ENCODE data around the gene RPL19.

RPL19 gene

GRCh38 chr17:39229274-39229913 is 29.3 kb downstream of the RPL19 start:
- no peaks in the 10 kb centered on the region for H3K79me2 ChIP-seq (ENCODE audit: low read length)
- TF ChIP-seq EZH2phosphoT487 (IDR thresholded peaks at IDR 0.05; ENCODE audit: low read depth) (no peak), CTCF (IDR thresholded peaks at IDR 0.05; ENCODE audit: low read depth, low read length) (no peak)
- H4K20me1 ChIP-seq (ENCODE audit: insufficient read depth, low read length): no peaks in the 10 kb centered on the region
- H2AFZ ChIP-seq (ENCODE audit: low read depth, low read length): no peak overlapping the region
- no peaks in the 10 kb centered on the region for H3K36me3 ChIP-seq (replicated peaks; ENCODE audit: low read depth, low read length)
- no peak overlapping the region for H3K9ac ChIP-seq (ENCODE audit: low read length)
- H3K27ac ChIP-seq (ENCODE audit: low read length): no peak overlapping the region
- no peak overlapping the region for H3K4me2 ChIP-seq (ENCODE audit: low read length)
- H3K4me3 ChIP-seq (ENCODE audit: low read length): no peak overlapping the region
- no peaks in the 10 kb centered on the region for H3K9me3 ChIP-seq (ENCODE audit: insufficient read depth, low read length)
- peaks cover 7% of the 10 kb centered on the region; the same call in 1 of the 2 replicates for H3K27me3 ChIP-seq (ENCODE audit: low read depth, low read length)
- H3K4me1 ChIP-seq (ENCODE audit: low read length): peaks cover 6% of the 10 kb centered on the region

- peaks cover 7% of the 10 kb centered on the region; the same call in 1 of the 2 replicates for H3K27me3 ChIP-seq (ENCODE audit: low read depth, low read length)
- no peaks in the 10 kb centered on the region for H3K36me3 ChIP-seq (replicated peaks; ENCODE audit: low read depth, low read length)
- H3K4me2 ChIP-seq (ENCODE audit: low read length): no peak overlapping the region
- H3K4me3 ChIP-seq (ENCODE audit: low read length): no peak overlapping the region
- peaks cover 6% of the 10 kb centered on the region for H3K4me1 ChIP-seq (ENCODE audit: low read length)
- no peak overlapping the region for H3K9ac ChIP-seq (ENCODE audit: low read length)
- H3K79me2 ChIP-seq (ENCODE audit: low read length): no peaks in the 10 kb centered on the region
- no peaks in the 10 kb centered on the region for H4K20me1 ChIP-seq (ENCODE audit: insufficient read depth, low read length)
- no peak overlapping the region for H2AFZ ChIP-seq (ENCODE audit: low read depth, low read length)
- TF ChIP-seq CTCF (IDR thresholded peaks at IDR 0.05; ENCODE audit: low read depth, low read length) (no peak), EZH2phosphoT487 (IDR thresholded peaks at IDR 0.05; ENCODE audit: low read depth) (no peak)
- H3K27ac ChIP-seq (ENCODE audit: low read length): no peak overlapping the region
- no peaks in the 10 kb centered on the region for H3K9me3 ChIP-seq (ENCODE audit: insufficient read depth, low read length)
These were observed 30.3 kb downstream of the RPL19 start for GRCh38 chr17:39230361-39230760.

- H3K36me3 ChIP-seq (replicated peaks; ENCODE audit: low read depth, low read length): no peaks in the 10 kb centered on the region
- no peak overlapping the region for H3K4me2 ChIP-seq (ENCODE audit: low read length)
- H2AFZ ChIP-seq (ENCODE audit: low read depth, low read length): no peak overlapping the region
- H3K9ac ChIP-seq (ENCODE audit: low read length): no peak overlapping the region
- no peak overlapping the region for H3K4me3 ChIP-seq (ENCODE audit: low read length)
- peaks cover 7% of the 10 kb centered on the region; the same call in 1 of the 2 replicates for H3K27me3 ChIP-seq (ENCODE audit: low read depth, low read length)
- H4K20me1 ChIP-seq (ENCODE audit: insufficient read depth, low read length): no peaks in the 10 kb centered on the region
- H3K4me1 ChIP-seq (ENCODE audit: low read length): peaks cover 13% of the 10 kb centered on the region
- no peaks in the 10 kb centered on the region for H3K79me2 ChIP-seq (ENCODE audit: low read length)
- no peak overlapping the region for H3K27ac ChIP-seq (ENCODE audit: low read length)
- TF ChIP-seq CTCF (IDR thresholded peaks at IDR 0.05; ENCODE audit: low read depth, low read length) (no peak), EZH2phosphoT487 (IDR thresholded peaks at IDR 0.05; ENCODE audit: low read depth) (no peak)
- H3K9me3 ChIP-seq (ENCODE audit: insufficient read depth, low read length): no peaks in the 10 kb centered on the region
These were observed 31.0 kb downstream of the RPL19 start for GRCh38 chr17:39231091-39231561.

- no peak overlapping the region for H3K27ac ChIP-seq (ENCODE audit: low read length)
These were observed 31.8 kb downstream of the RPL19 start for GRCh38 chr17:39231591-39232551.

More at GRCh38 chr17:39231591-39232551, 31.8 kb downstream of the RPL19 start:
- peaks cover 13% of the 10 kb centered on the region for H3K4me1 ChIP-seq (ENCODE audit: low read length)
- H3K4me3 ChIP-seq (ENCODE audit: low read length): peak overlapping the region; percentile 43
- peak overlapping the region; percentile 12 for H2AFZ ChIP-seq (ENCODE audit: low read depth, low read length)
- H3K9ac ChIP-seq (ENCODE audit: low read length): no peak overlapping the region
- H3K27me3 ChIP-seq (ENCODE audit: low read depth, low read length): peaks cover 7% of the 10 kb centered on the region; the same call in 1 of the 2 replicates
- no peaks in the 10 kb centered on the region for H4K20me1 ChIP-seq (ENCODE audit: insufficient read depth, low read length)
- no peaks in the 10 kb centered on the region for H3K9me3 ChIP-seq (ENCODE audit: insufficient read depth, low read length)
- H3K4me2 ChIP-seq (ENCODE audit: low read length): peak overlapping the region; percentile 65
- H3K79me2 ChIP-seq (ENCODE audit: low read length): no peaks in the 10 kb centered on the region
- TF ChIP-seq CTCF (IDR thresholded peaks at IDR 0.05; ENCODE audit: low read depth, low read length): peak; percentile 85
- no peak for TF ChIP-seq EZH2phosphoT487 (IDR thresholded peaks at IDR 0.05; ENCODE audit: low read depth)
- H3K36me3 ChIP-seq (replicated peaks; ENCODE audit: low read depth, low read length): no peaks in the 10 kb centered on the region
